Measurements from ENCODE around the gene NUDT19. TPM values are rescaled to one million over a fixed set of nuclear protein-coding genes. Genes with fewer than 3 reads are reported as not detected.

Gene NUDT19
- total RNA-seq, 3 donors from 2014 or later (not counting 1 experiment from before 2014, with no cell fraction given) = 6.4 to 9.6 (median 8.2) TPM

- 86% methylated on average over 10 of the region's 10 CpGs for WGBS (ENCODE audit: insufficient coverage)
- Histone ChIP-seq H3K36me3 (ENCODE audit: control insufficient read depth, insufficient read depth, low read length) (peaks cover 22% of the 10 kb centered on the region), H3K4me1 (ENCODE audit: control insufficient read depth, insufficient read depth, low read length) (peaks cover 10% of the 10 kb centered on the region), H3K27ac (ENCODE audit: low read length) (no peak overlapping the region), H3K4me3 (ENCODE audit: low read length) (no peak overlapping the region), H3K27me3 (ENCODE audit: control insufficient read depth, insufficient read depth, low read length) (no peaks in the 10 kb centered on the region), H3K9me3 (ENCODE audit: control insufficient read depth, insufficient read depth, low read length) (no peaks in the 10 kb centered on the region)
- TF ChIP-seq CTCF (IDR thresholded peaks at IDR 0.05) = no peak
- Mint-ChIP-seq H3K36me3 (no peaks in the 10 kb centered on the region), H3K9me3 (no peaks in the 10 kb centered on the region), H3K27me3 (ENCODE audit: low read depth in 2 of 2) (no peaks in the 10 kb centered on the region), H3K27ac (no peak overlapping the region), H3K4me3 (no peak overlapping the region), H3K4me1 (peaks cover 6 to 12% of the 10 kb centered on the region in 2 donors)
- ATAC-seq = no peak
- no peak for DNase-seq
- intact Hi-C loops (cut with micrococcal nuclease) = no loop called here
Measured at GRCh38 chr19:32658527-32658926, 33.1 kb upstream of the NUDT19 start.

- peaks cover 12% of the 10 kb centered on the region for H3K36me3 ChIP-seq (ENCODE audit: control insufficient read depth, insufficient read depth, low read length)
- Mint-ChIP-seq H3K4me1 (peaks cover 6 to 12% of the 10 kb centered on the region in 2 donors), H3K27ac (no peak overlapping the region), H3K36me3 (no peaks in the 10 kb centered on the region), H3K9me3 (no peaks in the 10 kb centered on the region), H3K27me3 (ENCODE audit: low read depth in 2 of 2) (no peaks in the 10 kb centered on the region), H3K4me3 (no peak overlapping the region)
- no peaks in the 10 kb centered on the region for H3K27me3 ChIP-seq (ENCODE audit: control insufficient read depth, insufficient read depth, low read length)
- H3K9me3 ChIP-seq (ENCODE audit: control insufficient read depth, insufficient read depth, low read length) = no peaks in the 10 kb centered on the region
- no peak overlapping the region for H3K27ac ChIP-seq (ENCODE audit: low read length)
- DNase-seq (no peak), ATAC-seq (no peak)
- intact Hi-C loops (cut with micrococcal nuclease) = no loop called here
- peaks cover 10% of the 10 kb centered on the region for H3K4me1 ChIP-seq (ENCODE audit: control insufficient read depth, insufficient read depth, low read length)
- WGBS (ENCODE audit: insufficient coverage) = 90% methylated on average over 5 of the region's 7 CpGs
- H3K4me3 ChIP-seq (ENCODE audit: low read length) = no peak overlapping the region
- no peak for TF ChIP-seq CTCF (IDR thresholded peaks at IDR 0.05)
Measured at GRCh38 chr19:32661318-32661717, 30.3 kb upstream of the NUDT19 start.

GRCh38 chr19:32662186-32662585 is 29.4 kb upstream of the NUDT19 start:
- no peak for ATAC-seq
- peak overlapping the region in 1 of 2 donors; percentile 33 for H3K27ac Mint-ChIP-seq
- peaks cover 6 to 12% of the 10 kb centered on the region in 2 donors for H3K4me1 Mint-ChIP-seq
- Histone ChIP-seq H3K9me3 (ENCODE audit: control insufficient read depth, insufficient read depth, low read length) (no peaks in the 10 kb centered on the region), H3K4me3 (ENCODE audit: low read length) (no peak overlapping the region), H3K27me3 (ENCODE audit: control insufficient read depth, insufficient read depth, low read length) (no peaks in the 10 kb centered on the region), H3K36me3 (ENCODE audit: control insufficient read depth, insufficient read depth, low read length) (peaks cover 17% of the 10 kb centered on the region), H3K27ac (ENCODE audit: low read length) (no peak overlapping the region), H3K4me1 (ENCODE audit: control insufficient read depth, insufficient read depth, low read length) (peaks cover 10% of the 10 kb centered on the region)
- intact Hi-C loops (cut with micrococcal nuclease) = no loop called here
- 24% methylated on average over 3 of the region's 3 CpGs for WGBS (ENCODE audit: insufficient coverage)
- peak overlapping the region; percentile 4 for H3K4me3 Mint-ChIP-seq
- TF ChIP-seq CTCF (IDR thresholded peaks at IDR 0.05) = no peak
- peak in 1 of 2 donors; percentile 18 for DNase-seq
- no peaks in the 10 kb centered on the region for H3K36me3 Mint-ChIP-seq
- H3K9me3 Mint-ChIP-seq = no peaks in the 10 kb centered on the region
- no peaks in the 10 kb centered on the region for H3K27me3 Mint-ChIP-seq (ENCODE audit: low read depth in 2 of 2)

GRCh38 chr19:32666084-32666483 is 25.5 kb upstream of the NUDT19 start:
- no peaks in the 10 kb centered on the region for H3K9me3 Mint-ChIP-seq
- H3K4me1 Mint-ChIP-seq = peaks cover 25 to 33% of the 10 kb centered on the region in 2 donors
- no peak overlapping the region for H3K27ac ChIP-seq (ENCODE audit: low read length)
- WGBS (ENCODE audit: insufficient coverage) = 91% methylated on average over 2 of the region's 6 CpGs
- H3K27ac Mint-ChIP-seq = no peak overlapping the region
- H3K27me3 Mint-ChIP-seq (ENCODE audit: low read depth in 2 of 2) = no peaks in the 10 kb centered on the region
- H3K4me1 ChIP-seq (ENCODE audit: control insufficient read depth, insufficient read depth, low read length) = peaks cover 27% of the 10 kb centered on the region
- no peak for TF ChIP-seq CTCF (IDR thresholded peaks at IDR 0.05)
- no peaks in the 10 kb centered on the region for H3K27me3 ChIP-seq (ENCODE audit: control insufficient read depth, insufficient read depth, low read length)
- H3K4me3 ChIP-seq (ENCODE audit: low read length) = no peak overlapping the region
- no peaks in the 10 kb centered on the region for H3K9me3 ChIP-seq (ENCODE audit: control insufficient read depth, insufficient read depth, low read length)
- ATAC-seq = no peak
- no peak for DNase-seq
- intact Hi-C loops (cut with micrococcal nuclease) = no loop called here
- H3K4me3 Mint-ChIP-seq = no peak overlapping the region
- H3K36me3 Mint-ChIP-seq = no peaks in the 10 kb centered on the region
- H3K36me3 ChIP-seq (ENCODE audit: control insufficient read depth, insufficient read depth, low read length) = peaks cover 11% of the 10 kb centered on the region
